ENCODE results near the gene UGT1A10. TPM values are rescaled to one million over a fixed set of nuclear protein-coding genes. Genes with fewer than 3 reads are reported as not detected.

Gene UGT1A10
- total RNA-seq, 2 experiments from 2014 or later = not detected

DNA sequence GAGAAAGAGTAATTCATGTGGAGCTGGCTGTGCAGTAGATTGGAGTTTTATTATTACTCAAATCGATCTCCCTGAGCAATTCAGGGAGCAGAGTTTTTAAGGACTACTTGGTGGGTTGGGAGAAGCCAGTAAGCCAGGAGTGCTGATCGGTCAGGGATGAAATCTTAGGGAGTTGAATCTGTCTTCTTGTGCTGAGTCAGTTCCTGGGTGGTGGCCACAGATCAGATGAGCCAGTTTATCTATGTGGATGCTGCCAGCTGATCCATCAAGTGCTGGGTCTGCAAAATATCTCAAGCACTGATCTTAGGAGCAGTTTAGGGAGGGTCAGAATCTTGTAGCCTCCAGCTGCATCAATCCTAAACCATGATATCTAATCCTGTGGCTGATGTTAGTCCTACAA is 35.9 kb upstream of the UGT1A10 start:
- Mint-ChIP-seq H3K36me3 (ENCODE audit: low read depth) (no peaks in the 10 kb centered on the region), H3K27me3 (peaks cover 17% of the 10 kb centered on the region), H3K4me1 (ENCODE audit: low read depth) (no peaks in the 10 kb centered on the region), H3K27ac (no peak overlapping the region), H3K9me3 (no peaks in the 10 kb centered on the region), H3K4me3 (no peak overlapping the region)
- POLR2A ChIA-PET = no interaction called here
- CTCF ChIA-PET = no interaction called here
- ATAC-seq (no peak), DNase-seq (no peak)
- intact Hi-C loops (cut with micrococcal nuclease) = no loop called here
- TF ChIP-seq, protein P1, sequence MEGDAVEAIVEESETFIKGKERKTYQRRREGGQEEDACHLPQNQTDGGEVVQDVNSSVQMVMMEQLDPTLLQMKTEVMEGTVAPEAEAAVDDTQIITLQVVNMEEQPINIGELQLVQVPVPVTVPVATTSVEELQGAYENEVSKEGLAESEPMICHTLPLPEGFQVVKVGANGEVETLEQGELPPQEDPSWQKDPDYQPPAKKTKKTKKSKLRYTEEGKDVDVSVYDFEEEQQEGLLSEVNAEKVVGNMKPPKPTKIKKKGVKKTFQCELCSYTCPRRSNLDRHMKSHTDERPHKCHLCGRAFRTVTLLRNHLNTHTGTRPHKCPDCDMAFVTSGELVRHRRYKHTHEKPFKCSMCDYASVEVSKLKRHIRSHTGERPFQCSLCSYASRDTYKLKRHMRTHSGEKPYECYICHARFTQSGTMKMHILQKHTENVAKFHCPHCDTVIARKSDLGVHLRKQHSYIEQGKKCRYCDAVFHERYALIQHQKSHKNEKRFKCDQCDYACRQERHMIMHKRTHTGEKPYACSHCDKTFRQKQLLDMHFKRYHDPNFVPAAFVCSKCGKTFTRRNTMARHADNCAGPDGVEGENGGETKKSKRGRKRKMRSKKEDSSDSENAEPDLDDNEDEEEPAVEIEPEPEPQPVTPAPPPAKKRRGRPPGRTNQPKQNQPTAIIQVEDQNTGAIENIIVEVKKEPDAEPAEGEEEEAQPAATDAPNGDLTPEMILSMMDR (IDR thresholded peaks at IDR 0.05) = no peak

GRCh38 chr2:233602076-233602475 is 34.2 kb upstream of the UGT1A10 start:
- DNase-seq (no peak), ATAC-seq (no peak)
- H3K9me3 Mint-ChIP-seq = no peaks in the 10 kb centered on the region
- POLR2A ChIA-PET = no interaction called here
- H3K4me1 Mint-ChIP-seq (ENCODE audit: low read depth) = no peaks in the 10 kb centered on the region
- peaks cover 17% of the 10 kb centered on the region for H3K27me3 Mint-ChIP-seq
- intact Hi-C loops (cut with micrococcal nuclease) = no loop called here
- TF ChIP-seq, protein P1 (IDR thresholded peaks at IDR 0.05) = no peak
- H3K36me3 Mint-ChIP-seq (ENCODE audit: low read depth) = no peaks in the 10 kb centered on the region
- no peak overlapping the region for H3K27ac Mint-ChIP-seq
- CTCF ChIA-PET = no interaction called here
- H3K4me3 Mint-ChIP-seq = no peak overlapping the region

GRCh38 chr2:233603520-233603919 is 32.7 kb upstream of the UGT1A10 start:
- Mint-ChIP-seq H3K9me3 (no peaks in the 10 kb centered on the region), H3K4me3 (no peak overlapping the region), H3K27ac (no peak overlapping the region), H3K4me1 (ENCODE audit: low read depth) (no peaks in the 10 kb centered on the region), H3K27me3 (peaks cover 19% of the 10 kb centered on the region), H3K36me3 (ENCODE audit: low read depth) (no peaks in the 10 kb centered on the region)
- ChIA-PET POLR2A (no interaction called here), CTCF (no interaction called here)
- TF ChIP-seq, protein P1 (IDR thresholded peaks at IDR 0.05) = no peak
- ATAC-seq (no peak), DNase-seq (no peak)
- intact Hi-C loops (cut with micrococcal nuclease) = no loop called here

DNA sequence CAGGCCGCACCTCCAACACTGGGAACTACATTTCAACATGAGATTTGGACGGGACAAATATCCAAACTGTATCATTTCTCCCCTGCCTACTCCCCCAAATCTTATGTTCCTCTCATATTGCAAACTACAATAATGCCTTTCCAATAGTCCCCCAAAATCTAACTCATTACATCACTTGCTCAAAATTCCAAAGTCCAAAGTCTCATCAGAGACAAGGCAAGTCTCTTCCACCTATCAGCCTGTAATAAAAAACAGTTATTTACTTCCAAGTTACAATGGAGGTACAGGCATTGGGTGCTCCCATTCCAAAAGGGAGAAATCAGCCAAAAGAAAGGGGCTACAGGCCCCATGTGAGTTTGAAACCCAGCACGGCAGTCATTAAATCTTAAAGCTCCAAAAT is 31.4 kb upstream of the UGT1A10 start:
- H3K4me3 Mint-ChIP-seq = no peak overlapping the region
- H3K27me3 Mint-ChIP-seq = peaks cover 17% of the 10 kb centered on the region
- DNase-seq (no peak), ATAC-seq (no peak)
- intact Hi-C loops (cut with micrococcal nuclease) = no loop called here
- no peaks in the 10 kb centered on the region for H3K4me1 Mint-ChIP-seq (ENCODE audit: low read depth)
- ChIA-PET CTCF (no interaction called here), POLR2A (no interaction called here)
- TF ChIP-seq, protein P1 (IDR thresholded peaks at IDR 0.05) = no peak
- H3K27ac Mint-ChIP-seq = no peak overlapping the region
- no peaks in the 10 kb centered on the region for H3K9me3 Mint-ChIP-seq
- H3K36me3 Mint-ChIP-seq (ENCODE audit: low read depth) = no peaks in the 10 kb centered on the region

- DNase-seq = no peak
- TF ChIP-seq, protein P1 (IDR thresholded peaks at IDR 0.05) = no peak
- no peaks in the 10 kb centered on the region for H3K4me1 Mint-ChIP-seq (ENCODE audit: low read depth)
- H3K27ac Mint-ChIP-seq = no peak overlapping the region
- intact Hi-C loops (cut with micrococcal nuclease) = no loop called here
- peaks cover 12% of the 10 kb centered on the region for H3K27me3 Mint-ChIP-seq
- ChIA-PET POLR2A (no interaction called here), CTCF (no interaction called here)
- H3K36me3 Mint-ChIP-seq (ENCODE audit: low read depth) = no peaks in the 10 kb centered on the region
- H3K9me3 Mint-ChIP-seq = peaks cover 3% of the 10 kb centered on the region
- no peak for ATAC-seq
- H3K4me3 Mint-ChIP-seq = no peak overlapping the region
Observed at GRCh38 chr2:233605680-233606079, 30.6 kb upstream of the UGT1A10 start.

Measured in activated CD8-positive, alpha-beta T cell treated with anti-CD3 and anti-CD28 coated beads for 36 hours (primary cell).